Right hindlimb (tissue), 1 donor: ENCODE results near the gene CCDC85C.

Experiments used
- DNase-seq: peaks from one replicate; pipeline ENCODE4 v3.0.0-alpha.2; 2018

Gene CCDC85C

DNA sequence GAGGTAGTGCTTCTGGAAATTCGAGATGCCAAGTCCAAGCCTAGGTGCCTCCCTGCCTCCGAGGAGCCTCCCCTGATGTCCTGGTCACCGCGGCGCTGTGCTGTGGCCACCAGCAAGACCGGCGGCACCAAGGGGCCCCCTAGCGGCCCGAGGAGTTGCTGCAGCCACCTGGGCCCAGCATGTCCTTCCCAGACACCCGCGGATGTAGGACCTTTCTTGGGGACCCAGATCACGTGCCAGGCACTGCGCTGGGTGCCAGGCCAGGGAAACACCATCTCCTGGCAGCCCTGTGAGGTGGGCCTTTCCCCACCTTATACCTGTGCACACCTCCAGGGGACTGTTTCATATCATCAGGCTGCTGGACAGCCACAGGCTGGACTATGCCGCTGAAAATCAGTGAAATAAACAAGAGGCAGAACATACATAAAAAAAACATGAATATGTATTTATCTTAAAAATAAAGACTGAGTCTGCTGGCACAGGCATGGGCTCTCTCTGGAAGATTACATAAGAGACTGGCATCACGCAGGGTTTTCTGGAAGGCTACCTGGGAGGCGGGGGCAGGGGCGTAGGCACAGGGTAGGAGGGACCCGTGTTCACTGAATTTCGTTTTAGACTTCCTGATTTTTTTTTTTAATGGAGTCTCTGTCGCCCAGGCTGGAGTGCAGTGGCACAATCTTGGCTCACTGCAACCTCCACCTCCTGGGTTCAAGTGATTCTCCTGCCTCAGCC lies 25.0 kb upstream of the CCDC85C start:
- DNase-seq = peak; percentile 78

DNA sequence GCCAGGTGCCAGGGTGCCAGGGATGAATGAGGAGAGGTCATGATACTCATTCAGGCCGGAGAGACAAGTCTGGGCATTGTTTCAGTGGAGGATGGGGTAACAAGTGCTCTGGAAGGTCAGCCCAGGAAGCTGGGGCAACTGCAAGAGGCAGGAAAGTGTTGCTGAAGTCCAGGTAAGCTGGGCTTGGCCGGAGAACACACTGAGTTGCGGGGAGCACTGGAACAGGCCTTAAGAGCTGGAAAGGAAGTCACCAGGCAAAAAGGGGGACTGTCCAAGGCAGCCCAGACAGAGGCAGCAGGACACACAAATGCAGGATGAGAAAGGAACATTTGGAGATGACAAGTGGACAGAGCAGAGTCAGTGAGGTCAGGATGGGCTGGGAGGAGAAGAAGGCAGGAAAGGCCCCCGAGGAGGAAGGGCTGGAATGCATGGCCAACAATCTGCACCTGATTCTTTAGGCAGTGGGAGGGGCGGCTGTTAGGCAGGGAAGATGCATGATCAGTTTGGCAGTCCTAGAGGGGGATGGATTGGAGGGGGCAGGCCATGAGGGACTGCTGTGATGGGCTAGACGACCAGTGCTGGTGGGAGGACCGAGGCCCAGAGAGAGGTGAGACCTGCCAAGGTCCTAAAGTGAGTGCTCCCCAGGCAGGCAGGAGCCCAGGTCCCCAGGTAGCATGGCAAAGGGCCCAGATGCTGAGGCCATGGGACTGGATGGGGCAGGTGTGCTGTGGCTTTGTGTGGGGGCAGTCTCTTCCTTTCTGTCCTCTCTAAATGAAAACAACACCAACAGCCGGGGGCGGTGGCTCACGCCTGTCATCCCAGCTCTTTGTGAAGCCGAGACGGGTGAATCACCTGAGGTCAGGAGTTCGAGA lies 23.7 kb upstream of the CCDC85C start:
- DNase-seq = no peak

DNA sequence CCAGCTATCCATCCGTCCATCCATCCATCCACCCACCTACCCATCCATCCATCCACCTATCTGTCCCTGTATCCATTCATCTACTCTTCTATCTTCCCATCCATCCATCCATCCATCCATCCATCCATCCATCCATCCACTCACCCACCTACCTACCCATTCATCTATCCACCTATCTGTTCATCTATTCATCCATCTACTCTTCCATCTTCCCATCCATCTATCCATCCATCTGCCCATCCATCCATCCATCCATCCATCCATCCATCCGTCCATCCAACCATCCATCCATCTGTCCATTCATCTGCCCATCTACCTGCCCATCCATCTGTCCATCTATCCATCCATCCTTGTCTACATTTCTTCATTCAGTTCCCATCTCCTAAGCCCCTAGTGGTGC lies 23.1 kb upstream of the CCDC85C start:
- no peak for DNase-seq

DNA sequence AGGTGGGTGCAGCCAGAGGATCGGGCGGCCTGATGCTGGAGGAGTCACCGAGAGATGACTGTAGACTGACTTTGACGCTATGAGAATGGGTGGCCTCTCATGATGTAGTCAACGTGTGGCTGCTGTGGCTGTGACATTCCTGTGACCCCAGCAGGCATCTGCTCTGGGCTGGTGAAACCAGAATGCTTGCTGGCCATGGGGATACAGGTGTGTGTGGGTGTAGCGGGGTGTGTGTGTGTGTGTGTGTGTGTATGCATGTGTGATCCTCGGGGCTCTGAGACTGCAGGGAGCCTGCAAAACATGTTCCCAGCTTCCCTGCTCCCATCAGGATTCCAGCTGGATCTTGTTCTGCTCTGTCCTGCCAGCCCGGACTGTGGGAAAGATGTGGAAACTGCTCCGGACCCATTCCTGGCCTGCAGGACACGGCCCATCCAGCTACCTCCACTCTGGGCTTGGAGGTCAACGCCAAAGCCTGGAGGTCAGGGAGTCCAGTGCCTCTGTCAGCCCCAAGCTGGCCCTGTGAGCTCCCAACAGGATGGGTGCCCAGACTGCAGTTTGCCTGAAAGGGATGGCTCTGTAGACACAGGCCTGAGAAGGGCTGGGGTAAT lies 22.1 kb upstream of the CCDC85C start:
- DNase-seq = no peak

DNA sequence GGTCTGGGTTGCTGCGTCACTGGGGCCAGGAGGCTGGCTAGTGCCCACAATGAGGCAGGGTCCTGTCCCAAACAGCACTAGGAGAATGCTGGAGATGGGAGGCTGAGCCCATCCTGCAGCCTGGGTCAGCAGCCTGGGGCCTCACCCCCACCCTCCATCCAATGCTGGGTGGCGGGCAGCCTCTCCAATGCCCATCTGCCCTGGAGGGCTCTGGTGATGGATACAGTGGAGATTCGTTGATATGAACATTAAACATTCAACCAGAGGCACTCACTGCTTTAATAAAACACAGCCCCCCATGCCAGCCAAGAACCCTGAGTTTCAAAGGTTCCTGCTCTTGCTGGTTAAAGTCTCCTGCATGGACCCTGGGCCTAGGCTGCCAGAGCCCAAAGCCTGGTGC lies 21.5 kb upstream of the CCDC85C start:
- DNase-seq = no peak

DNA sequence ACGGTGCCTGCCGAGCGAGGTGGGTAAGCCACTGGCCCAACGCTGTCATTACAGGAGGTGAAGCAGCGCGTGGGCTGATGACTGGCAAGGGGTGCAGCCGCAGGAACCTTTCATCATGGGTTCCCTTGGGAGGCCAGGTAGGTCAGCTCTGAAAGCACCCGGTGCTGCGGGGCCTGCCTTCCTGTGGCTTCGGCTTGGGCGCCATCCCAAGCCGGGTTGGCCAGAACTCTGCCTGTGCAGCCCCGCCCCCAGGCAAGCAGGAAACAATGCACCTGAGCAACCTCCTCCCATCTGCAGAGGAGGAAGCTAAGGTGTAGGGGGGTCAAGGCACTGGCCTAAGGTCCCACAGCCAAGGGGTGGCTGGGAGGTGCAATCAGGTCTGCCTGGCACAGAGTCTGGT lies 21.0 kb upstream of the CCDC85C start:
- DNase-seq = no peak

DNA sequence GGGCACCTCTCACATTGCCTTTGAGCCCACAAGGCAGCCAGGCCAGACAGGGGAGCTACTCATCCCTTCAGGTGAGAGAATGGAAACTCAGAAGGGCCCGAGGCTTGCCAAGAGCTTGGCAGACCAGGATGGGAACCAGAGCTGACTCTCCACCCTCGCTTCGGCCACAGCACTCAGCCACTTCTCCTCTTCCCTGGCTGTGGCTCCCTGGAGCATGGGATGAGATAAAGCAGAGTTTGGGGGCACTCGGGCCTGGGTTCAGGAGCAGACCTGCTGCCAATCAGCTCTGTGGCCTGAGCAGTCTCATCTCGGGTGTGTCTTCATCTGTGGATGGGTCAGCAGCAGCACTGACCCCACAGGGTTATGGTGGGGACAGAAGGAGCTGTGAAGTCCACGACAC lies 20.0 kb upstream of the CCDC85C start:
- no peak for DNase-seq

DNA sequence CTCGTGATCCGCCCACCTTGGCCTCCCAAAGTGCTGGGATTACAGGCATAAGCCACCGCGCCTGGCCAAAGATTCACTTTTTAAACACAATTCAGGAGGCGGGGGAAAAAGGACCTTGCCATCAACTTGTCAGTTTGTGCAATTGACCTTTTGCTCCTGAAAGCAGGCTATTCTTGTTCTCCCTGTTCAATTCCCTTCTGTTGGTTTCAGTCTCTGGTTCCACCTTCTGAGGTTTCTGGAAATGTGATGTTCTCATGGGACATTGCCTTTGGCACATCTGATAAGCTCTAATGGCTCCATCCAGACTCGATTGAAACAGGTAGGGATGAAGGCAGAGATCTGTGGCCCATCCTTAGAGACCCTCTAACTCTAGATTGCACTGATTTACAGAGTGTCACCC lies 17.9 kb upstream of the CCDC85C start:
- no peak for DNase-seq

DNA sequence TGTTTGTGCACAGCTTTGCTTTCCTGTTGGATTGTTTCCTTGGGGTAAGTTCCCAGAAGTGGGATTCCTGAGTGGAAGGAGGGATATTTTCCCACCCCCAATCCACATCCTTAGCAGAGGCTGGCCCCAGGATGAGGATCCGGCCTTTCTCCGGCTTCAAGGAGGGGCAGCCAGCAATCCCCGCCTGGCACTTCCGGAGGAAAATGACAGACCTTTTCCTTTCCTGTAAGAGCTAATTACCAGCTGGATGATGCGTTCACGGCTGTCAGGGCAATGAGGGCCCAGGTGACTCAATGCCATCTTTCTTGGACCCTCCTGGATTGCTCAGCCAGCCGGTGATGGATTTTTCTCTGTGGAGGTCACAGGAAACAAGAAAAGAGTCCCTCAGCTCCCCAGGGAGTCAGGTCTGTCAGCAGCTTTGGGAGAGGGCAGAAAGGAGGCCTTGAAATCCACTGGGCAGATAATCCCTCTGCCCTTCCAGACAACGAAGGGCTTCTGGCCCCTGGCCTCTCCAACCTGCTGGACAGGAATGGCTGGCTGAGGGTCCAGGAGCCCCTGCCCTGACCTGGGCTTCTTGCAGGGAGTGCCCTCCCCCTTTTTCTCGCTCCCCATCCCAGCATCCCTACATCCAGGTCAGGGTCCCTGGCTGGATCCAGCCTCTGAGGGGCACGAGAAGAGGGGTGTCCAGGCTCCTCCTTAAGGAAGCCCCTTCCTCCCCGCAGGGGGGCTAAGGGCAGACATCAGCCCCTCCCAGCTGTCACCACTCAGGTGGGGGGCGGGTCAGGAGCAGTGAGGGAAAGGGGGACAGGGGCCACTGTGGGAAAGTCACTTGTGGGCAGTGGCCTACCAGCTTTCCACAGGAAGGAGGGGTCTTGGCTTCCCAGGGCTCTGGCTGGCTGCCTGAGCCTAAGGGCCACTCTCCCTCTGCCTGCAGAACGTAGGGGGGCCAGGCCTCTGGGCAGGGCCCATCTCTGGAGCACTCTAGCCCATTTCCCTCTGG lies 16.1 kb upstream of the CCDC85C start:
- peak; percentile 74 for DNase-seq

DNA sequence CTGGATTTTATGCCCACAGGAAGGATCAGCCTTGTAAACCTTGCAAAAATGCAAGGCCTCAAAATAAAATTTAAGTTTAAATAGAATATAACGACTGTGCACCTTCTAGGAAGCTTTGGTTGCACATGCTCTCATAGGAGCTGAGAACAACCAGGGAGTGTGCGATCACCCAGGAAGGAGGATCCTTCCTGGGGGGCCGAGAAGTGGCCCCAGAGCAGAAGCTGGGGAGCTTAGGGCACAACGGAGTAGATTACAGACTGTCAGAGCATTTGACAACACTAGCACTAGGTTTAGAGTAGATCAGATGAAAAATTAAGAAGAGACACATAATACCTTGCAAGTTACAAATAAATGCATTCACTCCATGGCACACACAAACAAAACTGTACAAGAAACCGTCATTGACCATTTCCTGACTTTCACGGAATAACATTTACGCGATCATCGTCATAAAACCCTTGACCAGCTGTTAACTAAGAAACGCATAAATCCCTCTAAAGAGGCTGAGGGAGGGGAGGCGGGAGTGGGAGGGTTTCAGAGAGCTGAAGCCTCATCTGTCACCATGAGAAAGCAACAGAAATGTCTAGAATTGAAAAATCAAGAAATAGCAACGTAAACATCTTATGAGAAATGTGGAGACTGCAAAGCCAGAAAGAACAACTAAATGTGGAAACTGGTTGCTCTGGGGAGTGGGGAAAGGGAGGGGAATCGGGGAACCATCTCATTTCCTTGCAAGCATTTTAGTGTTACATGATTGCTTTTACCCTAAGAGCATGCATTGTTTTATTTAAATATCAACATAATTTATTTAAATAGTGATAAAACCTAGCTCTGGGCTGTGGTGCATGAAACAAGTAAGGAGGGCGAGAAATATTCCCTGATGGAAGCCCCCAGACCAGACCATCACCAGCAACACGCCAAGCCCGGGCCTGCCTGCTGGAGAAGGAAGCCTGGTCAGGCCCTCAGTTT lies 13.1 kb upstream of the CCDC85C start:
- no peak for DNase-seq

DNA sequence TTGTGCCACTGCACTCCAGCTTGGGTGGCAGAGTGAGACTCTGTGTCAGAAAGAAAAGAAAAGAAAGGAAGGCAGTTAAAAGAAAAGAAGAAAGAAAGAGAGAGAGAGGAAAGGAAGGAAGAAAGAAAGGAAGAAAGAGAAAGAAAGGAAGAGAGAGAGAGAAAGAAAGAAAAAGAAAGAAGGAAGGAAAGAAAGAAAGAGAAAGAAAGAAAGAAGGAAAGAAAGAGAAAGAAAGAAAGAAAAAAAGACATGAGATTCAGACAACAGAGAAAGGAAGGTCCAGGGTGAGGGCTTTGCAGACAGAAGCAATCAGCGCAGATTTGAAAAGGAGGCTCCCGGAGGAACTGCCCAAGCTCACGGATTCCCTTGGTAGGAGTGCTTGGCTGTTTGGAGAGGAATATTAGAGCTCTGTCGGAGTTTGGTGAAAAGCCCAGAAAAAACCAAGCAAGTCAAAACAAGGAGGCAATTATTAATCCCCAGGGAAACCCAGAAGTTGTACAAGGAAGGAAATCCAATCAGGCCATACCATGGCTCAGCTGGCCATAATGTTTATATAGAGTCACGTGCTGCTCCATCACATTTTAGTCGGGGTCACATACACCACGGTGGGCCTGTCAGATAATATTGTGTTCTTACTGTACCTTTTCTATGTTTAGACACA lies 11.6 kb upstream of the CCDC85C start:
- peak; percentile 37 for DNase-seq

DNA sequence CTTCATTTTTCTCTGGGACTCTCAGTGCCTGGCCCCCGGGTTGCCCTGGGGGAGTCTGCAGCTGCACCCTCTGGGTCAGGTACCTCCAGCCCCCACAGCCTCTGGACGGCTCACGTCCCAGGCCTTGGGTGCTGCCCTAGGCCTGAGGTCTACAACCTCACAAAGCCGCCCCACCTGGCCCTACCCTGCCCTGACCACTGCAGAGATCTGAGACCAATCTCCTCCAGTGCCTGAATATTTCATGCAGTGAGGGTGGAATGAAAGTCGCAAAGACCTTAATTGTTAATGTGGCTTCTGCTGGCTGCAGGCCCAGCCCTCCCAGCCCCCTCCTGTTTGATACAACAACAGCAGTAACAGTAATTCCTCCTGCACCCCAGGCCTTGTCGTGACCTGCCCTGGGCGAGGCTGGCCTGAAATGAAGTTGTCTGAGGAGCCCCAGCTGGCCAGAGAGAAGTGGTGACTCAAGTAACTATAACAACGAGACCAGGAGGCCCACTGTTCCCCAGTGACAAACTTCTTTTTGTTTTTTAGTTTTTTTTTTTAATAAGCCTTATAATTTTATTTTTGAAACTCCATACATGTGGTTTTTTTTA lies 8.8 kb upstream of the CCDC85C start:
- DNase-seq = no peak

DNA sequence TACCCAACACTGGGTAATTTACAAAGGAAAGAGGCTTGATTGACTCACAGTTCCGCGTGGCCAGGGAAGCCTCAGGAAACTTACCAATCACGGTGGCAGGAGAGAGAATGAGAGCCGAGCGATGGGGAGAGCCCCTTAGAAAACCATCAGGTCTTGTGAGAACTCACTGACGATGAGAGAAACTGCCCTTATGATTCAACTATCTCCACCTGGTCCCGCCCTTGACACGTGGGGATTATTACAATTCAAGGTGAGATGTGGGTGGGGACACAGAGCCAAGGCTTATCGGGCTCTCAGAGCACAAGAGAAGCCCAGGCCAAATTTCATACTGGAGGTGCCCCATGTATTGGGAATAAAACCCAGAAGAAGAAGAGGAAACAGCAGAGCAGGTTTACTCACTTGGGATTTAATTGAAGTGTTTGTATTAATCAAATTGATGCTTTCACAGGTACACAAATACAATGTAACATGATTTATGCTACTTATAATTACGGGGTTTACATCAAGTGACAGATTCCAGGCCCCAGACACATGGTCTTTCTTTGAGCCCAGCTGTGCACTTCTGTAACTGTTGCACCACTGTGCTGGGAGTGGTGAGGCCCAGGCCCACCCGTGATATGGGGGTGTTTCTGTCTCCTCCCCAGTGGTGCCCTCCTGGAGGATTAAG lies 8.2 kb upstream of the CCDC85C start:
- no peak for DNase-seq

DNA sequence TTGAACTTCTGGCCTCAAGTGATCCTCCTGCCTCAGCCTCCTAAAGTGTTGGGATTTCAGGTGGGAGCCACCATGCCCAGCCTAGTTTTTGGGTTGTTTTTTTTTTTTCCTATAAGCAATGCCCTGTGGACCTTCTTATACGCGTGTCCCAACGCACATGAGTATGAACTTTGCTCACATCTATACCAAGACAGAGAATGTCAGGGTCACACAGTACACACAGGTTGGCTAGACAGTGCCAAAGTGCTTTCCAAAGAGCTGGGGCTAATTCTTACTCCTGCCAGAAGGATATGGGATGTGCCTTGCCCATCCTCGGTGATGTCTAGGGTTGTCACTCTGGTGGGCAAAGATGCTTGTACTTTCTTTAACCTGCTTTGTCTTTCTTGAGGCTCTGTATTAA lies 7.6 kb upstream of the CCDC85C start:
- DNase-seq = no peak

DNA sequence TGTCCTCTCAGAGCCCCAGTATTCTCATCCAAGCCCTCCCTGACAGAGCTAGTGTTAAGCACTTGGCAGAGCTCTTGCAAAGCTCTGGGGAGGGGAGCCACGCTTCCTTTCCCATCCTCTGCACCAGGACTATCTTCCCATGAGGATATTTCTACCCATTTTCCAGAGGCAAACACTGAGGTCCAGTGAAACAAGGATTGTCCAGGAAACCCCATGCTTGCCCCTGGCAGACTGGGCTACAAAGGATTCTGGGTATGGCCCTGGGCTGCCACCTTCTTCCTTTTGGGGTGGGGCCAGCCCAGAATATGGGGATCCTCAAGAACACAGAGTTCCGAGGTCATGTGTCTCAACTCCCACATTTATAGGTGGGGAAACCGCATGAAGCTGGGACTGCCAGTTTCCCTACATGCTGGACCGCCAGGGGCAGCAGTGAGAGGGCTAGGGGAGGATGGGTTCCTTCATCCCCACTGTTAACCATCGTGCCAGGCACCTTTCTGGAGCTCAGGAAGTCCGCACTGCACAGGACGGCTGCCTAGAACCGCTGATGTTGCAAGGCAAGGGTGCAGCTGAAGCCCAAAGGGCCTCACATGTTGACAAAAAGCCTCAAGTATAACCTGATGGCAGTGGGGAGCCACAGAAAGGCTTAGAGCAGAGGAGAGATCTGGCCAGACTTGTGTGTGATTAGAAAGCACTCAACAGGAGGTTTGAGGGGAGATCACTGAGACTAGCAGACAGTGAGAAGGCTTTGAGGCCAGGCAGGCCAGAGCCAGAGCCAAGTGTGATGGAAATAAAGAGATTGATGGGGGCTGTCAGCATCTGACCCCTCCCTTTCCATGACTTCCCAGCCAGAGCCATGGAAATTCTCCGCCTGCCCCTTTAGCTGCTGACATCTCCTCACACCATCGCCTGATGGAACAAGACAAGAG lies 5.5 kb upstream of the CCDC85C start:
- DNase-seq = no peak

DNA sequence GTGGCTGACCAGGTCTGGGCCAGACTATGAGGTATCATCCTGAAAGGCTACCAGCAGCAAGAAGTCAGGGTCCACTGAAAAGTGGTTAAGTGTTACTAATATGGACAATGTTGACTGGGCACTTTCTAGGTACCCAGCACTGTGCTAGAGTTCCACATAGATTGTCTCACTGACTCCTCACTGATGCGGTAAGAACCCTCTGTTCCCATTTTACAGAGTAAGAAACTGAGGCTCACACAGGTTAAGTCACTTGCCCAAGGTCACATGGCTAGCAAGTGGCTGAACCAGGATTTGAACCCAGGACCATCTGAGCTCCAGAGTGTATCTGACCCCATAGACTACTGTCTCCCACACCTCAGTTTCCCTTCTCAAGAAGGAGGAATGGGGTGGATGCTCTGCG lies 4.6 kb upstream of the CCDC85C start:
- DNase-seq = no peak

DNA sequence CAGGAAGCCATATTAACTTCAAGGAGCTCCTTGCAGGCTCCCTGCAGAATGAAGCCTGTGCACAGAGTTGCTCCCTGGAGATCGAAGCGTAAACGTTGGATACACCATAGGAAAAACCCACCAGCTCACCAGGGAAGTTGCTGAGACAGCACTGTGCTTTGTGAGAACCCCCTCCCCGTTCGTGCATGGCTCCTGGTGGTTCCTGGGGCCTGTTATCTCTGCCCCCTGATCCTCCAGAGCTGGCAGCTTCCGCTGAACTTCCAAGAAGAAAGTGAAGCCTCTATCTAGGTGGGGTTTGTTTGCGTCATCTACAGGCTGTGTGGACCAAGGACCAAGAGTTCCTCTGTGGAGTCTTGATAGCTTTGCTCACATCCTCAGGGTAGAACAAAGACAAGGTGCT lies 2.4 kb upstream of the CCDC85C start:
- DNase-seq = no peak

DNA sequence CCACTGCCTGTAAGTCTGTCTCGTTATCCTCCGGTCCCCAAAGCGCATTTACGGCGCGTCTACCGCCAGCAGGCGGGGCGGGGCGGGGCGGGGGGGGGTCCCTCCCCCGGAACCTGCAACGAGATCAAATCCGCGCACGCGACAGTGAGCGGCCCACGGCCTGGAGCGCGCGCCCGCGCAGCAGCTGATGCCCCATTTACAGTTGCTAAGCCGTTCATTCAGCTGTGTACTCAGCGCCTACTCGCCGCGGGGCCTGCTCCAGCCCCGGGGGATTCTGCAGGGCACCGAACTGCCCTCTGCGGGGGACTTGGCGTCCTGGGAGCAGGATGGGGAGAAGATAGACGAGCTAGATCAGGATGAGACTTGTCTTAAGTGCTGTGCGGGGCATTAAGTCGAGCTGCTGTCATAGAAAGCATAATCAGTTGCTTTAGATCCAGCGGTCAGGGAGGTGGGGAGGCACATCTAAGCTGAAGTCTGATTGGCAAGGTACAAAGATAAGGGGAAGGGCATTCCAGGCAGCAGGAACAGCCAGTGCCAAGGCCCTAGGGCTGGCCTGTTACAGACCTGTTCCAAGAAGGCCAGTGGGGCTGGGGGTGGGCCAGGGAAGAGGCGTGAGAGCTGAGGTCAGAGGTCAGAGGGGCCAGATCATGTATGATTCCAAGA lies 1.4 kb upstream of the CCDC85C start:
- peak; percentile 73 for DNase-seq
